HTR-8/SVneo (cell line): ENCODE data around the gene PI4K2A.
"Not testable (repeated sequence)": the region's sequence is repeated elsewhere in the genome, so short reads cannot be mapped to it uniquely, and the experiment has no call there.

Source experiments
- DNase-seq: peaks from one replicate; pipeline ENCODE4 v3.0.0; 2011; ENCODE audit warnings: low spot score, mixed read lengths; ENCODE audit not compliant: insufficient read length
- FAIRE-seq: peaks from 2 replicates; lab custom pipeline; 2011; peaks lifted over from hg19 to GRCh38; lab: Jason Lieb, UNC

Gene PI4K2A

DNA sequence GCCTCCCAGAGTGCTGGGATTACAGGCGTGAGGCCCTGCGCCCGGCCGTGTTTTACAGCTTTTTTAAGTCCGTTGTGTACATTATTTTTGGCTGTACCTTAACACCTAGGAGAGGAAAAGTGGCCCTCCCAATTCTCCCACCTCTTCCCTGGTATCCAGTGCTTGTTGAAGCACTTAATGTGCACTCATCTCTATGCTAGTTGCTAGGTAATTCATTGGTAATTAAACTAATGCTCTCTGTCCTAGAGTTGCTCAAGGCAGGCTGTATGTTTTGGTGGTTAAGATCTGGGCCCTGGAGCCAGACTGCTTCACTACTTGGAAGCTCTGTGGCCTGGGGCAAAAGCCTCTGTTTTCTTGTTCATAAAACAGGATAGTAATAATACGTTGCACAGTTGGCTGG lies 27.0 kb downstream of the PI4K2A start:
- DNase-seq: no peak
- FAIRE-seq: no peak

- FAIRE-seq (no peak), DNase-seq (no peak)
These were observed 29.1 kb downstream of the PI4K2A start for GRCh38 chr10:97669571-97669970.

- DNase-seq: no peak
- peak; percentile 52 for FAIRE-seq
These were observed 33.5 kb downstream of the PI4K2A start for GRCh38 chr10:97673736-97674525.

- DNase-seq (no peak), FAIRE-seq (no peak)
These were observed 34.8 kb downstream of the PI4K2A start for GRCh38 chr10:97675222-97675621.

DNA sequence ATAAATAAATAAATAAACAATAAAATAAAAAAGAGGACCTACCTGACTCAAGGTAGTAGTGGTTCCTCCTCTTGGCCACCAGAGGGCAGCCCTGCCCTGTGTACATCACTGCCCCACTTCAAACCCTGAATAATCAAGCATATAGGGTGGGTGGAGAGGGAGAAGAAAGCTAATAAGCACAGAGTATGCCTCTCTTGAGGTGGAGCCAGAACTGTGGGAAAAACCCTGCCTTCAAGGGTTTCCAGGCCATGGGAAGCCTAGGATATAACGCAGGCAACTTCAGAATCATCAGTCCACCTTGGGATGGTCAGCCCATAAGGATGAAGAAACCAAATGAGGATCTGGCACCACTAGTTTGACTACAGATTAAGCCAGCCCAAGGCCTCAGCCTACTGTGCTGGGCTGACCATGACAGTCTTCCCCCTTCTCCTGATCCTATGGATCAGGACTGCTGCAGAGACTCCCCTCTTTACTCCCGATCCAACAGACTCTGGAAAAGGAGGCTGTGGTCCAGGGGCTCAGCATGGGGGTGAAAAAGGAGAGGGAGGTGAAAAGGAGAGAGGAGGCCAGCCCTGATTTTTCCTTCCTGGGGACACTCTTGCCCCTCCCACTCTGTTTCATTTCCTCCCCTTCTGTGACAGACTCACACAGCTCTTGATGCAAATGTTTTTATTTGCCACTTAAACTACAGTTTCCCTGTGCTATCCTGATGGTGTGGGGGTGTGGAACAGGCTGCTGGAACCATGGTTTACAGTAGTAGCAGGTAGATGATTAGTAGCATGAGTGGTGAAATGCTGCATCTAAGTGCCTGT lies 36.5 kb downstream of the PI4K2A start:
- FAIRE-seq (peak; percentile 77), DNase-seq (peak; percentile 77)

DNA sequence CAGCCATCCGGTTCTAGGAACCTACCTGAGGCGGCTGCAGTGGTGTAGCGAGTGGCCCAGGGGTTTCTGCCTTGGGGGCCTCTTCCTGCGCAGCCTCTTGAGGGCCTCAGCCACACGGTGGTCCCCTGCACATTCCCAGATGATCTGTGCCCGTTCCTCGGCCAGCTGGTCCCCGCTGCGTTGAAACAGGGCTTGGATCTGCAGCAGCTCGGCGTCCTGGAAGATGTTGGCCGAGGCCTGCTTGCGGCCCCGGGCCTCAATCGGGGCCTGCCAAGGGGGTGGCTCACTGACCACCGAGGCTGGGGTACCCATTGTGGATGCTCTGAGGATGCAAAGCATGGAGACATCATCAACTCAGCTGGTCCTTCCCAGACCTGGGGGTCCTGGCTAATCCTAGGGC lies 39.1 kb downstream of the PI4K2A start:
- FAIRE-seq (no peak), DNase-seq (no peak)

GRCh38 chr10:97682042-97682441 lies 41.6 kb downstream of the PI4K2A start:
- DNase-seq (no peak), FAIRE-seq (no peak)

DNA sequence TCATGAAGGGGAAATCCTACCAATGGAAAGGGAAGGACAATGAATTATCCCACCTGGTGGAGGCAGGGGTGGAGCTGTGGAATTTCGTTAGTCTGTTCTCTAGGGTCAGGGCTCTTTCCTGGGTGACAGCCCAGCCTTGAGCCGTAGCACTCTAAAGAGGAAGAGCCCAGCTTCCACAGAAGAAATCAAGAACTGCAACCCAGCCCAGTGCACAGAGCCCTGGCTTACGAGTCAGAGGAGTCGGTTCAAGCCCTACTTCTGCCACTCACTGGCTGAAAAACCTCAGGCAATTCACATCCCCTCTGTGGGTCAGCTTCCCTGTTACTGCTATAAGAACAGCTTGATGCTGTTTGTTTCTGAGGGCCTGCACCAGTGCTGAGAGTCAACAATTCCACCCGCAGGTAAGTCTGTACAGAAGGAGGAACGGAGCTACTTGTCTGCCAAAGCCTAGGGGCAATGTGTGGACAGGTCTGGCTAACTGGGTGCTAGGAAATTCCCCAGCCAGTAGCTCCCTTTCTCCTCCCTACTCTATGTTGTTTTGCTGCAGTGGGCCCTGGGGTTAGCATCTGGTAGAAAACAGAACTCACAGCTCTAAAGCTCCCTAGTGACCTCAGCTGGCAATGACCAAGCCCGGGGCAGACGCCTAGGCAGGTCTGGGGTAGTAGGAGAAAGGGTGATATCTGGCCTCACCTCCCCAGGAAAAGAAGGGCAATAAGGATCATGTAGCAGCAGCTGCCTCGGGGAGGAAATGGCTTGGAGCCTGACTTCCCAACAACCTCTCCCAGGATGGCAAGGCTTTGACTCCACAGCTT lies 43.3 kb downstream of the PI4K2A start:
- no peak for FAIRE-seq
- peak; percentile 41 for DNase-seq

- not testable (repeated sequence) for FAIRE-seq, DNase-seq
These were observed 43.9 kb downstream of the PI4K2A start for GRCh38 chr10:97684368-97684713.

GRCh38 chr10:97684866-97685394 lies 44.5 kb downstream of the PI4K2A start:
- FAIRE-seq (no peak), DNase-seq (no peak)

- FAIRE-seq (no peak), DNase-seq (peak; percentile 48)
These were observed 45.0 kb downstream of the PI4K2A start for GRCh38 chr10:97685395-97685958.

GRCh38 chr10:97686301-97686961 lies 46.0 kb downstream of the PI4K2A start:
- FAIRE-seq (no peak), DNase-seq (no peak)

DNA sequence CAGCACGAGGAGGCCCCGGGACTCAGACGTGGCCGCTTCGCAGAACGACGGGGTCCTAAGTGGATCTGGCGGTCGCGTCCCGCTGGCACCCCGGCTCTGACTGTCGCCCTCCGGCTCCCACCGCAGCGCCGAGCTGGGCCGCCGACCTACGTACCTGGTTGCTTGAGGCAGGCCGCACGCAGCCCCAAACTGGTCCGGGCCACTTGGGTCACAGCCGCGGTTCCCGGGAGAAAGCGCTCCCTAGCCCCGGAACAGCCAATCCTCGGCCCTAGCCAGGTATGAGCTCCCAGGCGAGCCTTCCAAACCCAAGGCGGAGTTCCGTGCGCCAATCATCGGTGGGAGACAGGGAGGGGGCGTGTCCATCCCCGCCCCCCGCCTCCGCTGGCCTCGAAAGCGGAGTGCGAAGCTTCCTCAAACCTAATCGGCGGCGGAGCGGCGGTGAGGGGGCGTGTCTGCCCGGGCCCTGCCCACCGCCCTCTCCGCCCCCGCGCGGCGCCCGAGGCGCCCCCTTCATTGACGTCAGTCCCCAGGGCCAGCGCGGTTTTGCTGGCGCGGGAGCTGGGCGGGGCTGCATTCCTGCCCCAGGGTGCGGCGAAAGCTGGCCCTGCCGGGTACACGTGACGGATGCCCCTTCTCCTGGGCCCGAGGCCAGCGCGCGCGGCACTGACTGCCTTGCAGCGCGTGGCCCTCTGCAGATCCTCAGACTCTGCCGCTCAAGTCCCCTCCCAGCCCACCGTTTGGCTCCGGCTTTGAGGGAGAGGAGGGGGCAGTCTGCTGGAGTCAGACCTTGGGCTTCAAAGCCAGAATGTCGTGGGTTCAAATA lies 46.7 kb downstream of the PI4K2A start, which contains the start of gene AVPI1:
AVPI1 (minus strand) TSS at position 280 of the 823 bp plus-strand sequence. CDS start 7,336 bp downstream, outside the sequence.
- DNase-seq (peak; percentile 97), FAIRE-seq (peak; percentile 96)

DNA sequence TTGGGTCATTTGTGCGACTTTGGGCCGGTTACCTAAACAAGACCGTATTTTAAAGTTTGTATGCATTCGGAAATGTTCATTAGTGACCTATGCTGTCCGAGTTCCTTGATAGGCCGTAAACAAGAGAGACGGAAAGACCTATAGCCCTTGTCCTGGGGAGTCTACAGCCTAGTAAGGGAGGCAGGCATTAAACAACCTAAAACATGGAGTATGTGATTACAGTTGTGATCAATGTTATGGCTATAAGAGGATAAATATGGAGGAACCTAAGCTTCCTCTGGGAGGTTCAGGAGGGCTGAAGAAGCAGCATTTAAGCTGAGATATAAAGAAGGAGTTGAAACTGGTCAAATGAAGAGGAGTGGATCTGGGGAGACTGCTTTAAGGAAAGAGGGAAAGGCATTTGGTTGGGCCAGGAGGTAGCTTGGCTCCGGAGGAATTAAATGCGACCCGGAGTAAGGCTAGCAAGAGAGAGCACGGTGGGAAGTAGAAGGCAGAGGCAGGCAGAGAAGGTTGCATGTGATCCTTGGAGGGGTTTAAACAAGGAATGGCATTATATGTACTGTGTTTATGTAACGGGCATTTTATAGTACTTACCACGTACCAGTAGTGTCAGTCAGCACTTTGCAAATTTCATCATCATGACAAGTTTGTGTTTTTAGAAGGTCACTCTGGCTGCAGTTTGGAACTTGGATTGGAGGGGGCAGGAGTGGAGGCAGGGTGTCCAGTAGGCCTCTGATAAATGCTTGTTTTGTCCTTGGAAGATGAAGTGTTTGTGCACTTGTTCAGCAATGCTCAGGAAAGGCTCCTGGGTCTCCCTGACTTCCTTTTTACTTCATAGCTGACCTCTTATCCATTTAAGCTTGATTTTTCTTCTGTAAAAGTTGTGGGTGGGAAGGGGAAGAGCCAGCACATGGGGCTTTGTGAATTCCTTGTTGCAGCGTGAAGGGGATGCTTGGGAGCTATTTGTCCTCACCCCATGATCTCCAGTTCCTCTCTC lies 47.6 kb downstream of the PI4K2A start:
- FAIRE-seq (no peak), DNase-seq (no peak)

DNA sequence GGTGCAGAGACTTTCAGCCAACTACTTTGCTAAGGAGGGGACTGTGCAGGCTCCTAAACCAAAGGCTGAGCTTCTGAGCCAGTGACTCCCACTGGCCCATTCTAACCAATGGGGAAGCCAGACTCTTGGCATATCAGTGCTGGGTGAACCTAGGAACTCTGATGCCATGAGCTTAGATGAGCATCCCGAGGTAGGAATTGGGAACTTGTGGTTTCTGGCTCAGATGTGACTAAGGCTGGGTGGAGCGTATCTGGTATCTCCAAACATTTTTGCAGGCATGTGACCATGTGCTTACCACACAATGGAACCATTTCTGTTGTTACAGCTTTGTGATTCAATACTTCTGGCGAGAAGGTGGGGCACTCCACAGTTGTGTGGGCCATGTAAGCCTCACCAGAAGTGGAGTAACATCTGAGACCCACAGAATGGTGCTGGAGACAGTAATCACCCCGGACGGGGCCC lies 49.1 kb downstream of the PI4K2A start:
- peak; percentile 72 for DNase-seq
- peak; percentile 60 for FAIRE-seq

DNA sequence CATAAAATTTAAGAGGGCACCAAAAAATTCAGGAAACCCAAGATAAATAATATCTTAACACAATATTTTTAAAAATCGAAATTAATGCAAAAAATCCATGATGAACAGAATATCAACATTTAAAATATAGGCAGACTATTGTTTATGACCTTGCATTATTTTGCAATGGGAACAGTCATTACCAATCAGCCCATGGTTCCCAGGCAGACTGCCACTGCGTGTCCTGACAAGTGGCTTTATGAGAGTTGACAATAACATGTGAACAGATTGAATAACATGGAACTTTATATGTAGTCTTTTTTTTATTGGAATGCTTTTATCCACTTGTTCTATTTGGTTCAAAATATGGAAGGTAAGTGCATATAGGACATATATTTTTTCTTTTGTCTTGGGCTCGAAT lies 49.7 kb downstream of the PI4K2A start:
- DNase-seq (no peak), FAIRE-seq (no peak)

DNA sequence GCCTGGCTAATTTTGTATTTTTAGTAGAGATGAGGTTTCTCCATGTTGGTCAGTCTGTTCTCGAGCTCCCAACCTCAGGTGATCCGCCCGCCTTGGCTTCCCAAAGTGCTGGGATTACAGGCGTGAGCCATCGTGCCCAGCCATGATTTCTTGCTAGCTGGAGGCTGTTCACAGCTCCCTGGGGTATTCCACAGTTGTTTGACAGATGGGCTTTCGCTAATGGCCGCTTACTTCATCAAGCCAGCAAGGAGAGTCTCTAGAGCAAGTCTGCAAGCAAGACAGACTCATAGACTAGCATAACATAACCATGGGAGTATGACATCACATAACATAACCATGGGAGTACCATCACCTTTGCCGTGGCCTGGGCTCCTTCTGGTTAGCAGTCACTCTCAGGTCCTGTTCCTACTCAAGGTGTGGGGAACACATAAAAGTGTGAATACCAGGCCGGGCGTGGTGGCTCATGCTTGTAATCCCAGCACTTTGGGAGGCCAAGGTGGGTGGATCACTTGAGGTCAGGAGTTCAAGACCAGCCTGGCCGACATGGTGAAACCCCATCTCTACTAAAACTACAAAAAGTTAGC lies 57.7 kb downstream of the PI4K2A start:
- FAIRE-seq, DNase-seq: not testable (repeated sequence)
